DOHH2 (cell line): ENCODE data around the gene MIPOL1.

Experiments
- H3F3A ChIP-seq: fragments of 200-600 bp; sonication (generic), shearing (Covaris generic); 2 replicates; pipeline ENCODE4 v1.6.0; 2016; ENCODE audit warnings: antibody characterized with exemption, mild to moderate bottlenecking; ENCODE audit not compliant: control insufficient read depth, insufficient read depth
- H3K27ac ChIP-seq: fragments of 200-600 bp; sonication (generic); 2 replicates; pipeline ENCODE4 v1.5.1; 2014; ENCODE audit warnings: low read depth, mild to moderate bottlenecking, low read length, moderate library complexity
- H3K27me3 ChIP-seq: fragments of 200-600 bp; sonication (generic); 2 replicates; pipeline ENCODE4 v1.6.1; 2014; ENCODE audit warnings: mild to moderate bottlenecking, low read length, mixed read lengths; ENCODE audit not compliant: control insufficient read depth
- H3K36me3 ChIP-seq: fragments of 200-600 bp; sonication (generic); 2 replicates; pipeline ENCODE4 v1.6.1; 2014; ENCODE audit warnings: mild to moderate bottlenecking, low read length, moderate library complexity, mixed read lengths; ENCODE audit not compliant: control insufficient read depth
- H3K4me1 ChIP-seq: fragments of 200-600 bp; sonication (generic); 2 replicates; pipeline ENCODE4 v1.6.1; 2014; ENCODE audit warnings: mild to moderate bottlenecking, low read length, mixed read lengths; ENCODE audit not compliant: control insufficient read depth
- H3K4me2 ChIP-seq: fragments of 200-600 bp; sonication (generic); 2 replicates; pipeline ENCODE4 v1.6.0; 2014; ENCODE audit warnings: mild to moderate bottlenecking, low read length, moderate library complexity
- H3K4me3 ChIP-seq: fragments of 200-600 bp; sonication (generic); 2 replicates; pipeline ENCODE4 v1.5.1; 2014; ENCODE audit warnings: mild to moderate bottlenecking, low read length, mixed read lengths
- H3K79me2 ChIP-seq: fragments of 200-600 bp; sonication (generic); 2 replicates; pipeline ENCODE4 v1.6.1; 2014; ENCODE audit warnings: mild to moderate bottlenecking, low read length, mixed read lengths; ENCODE audit not compliant: control insufficient read depth
- H3K9me2 ChIP-seq: fragments of 200-600 bp; sonication (generic); replicated peaks from 2 replicates; pipeline ENCODE4 v1.6.1; 2014; ENCODE audit warnings: mild to moderate bottlenecking, low read length, mixed read lengths; ENCODE audit not compliant: control insufficient read depth
- H3K9me3 ChIP-seq: fragments of 200-600 bp; sonication (generic); 2 replicates; pipeline ENCODE4 v1.6.1; 2014; ENCODE audit warnings: antibody characterized with exemption, low read length, mixed read lengths; ENCODE audit not compliant: control insufficient read depth, insufficient read depth
- H4K20me1 ChIP-seq: fragments of 200-600 bp; sonication (generic); 2 replicates; pipeline ENCODE4 v1.6.0; 2014; ENCODE audit warnings: low read depth, mild to moderate bottlenecking, antibody characterized with exemption, low read length, moderate library complexity; ENCODE audit not compliant: control insufficient read depth, insufficient read depth
- CTCF ChIP-seq: fragments of 200-600 bp; sonication (generic); IDR thresholded peaks from one replicate; pipeline ENCODE4 v1.5.1; 2014; ENCODE audit warnings: antibody characterized with exemption, mild to moderate bottlenecking, low read depth, low read length; ENCODE audit not compliant: poor library complexity, severe bottlenecking
- EZH2phosphoT487 ChIP-seq: fragments of 200-600 bp; sonication (generic); IDR thresholded peaks from 2 replicates; pipeline ENCODE4 v1.6.1; 2017; ENCODE audit warnings: borderline replicate concordance, mild to moderate bottlenecking, antibody characterized with exemption, low read length, moderate library complexity, mixed read lengths

The MIPOL1 gene

GRCh38 chr14:37597914-37598746, 400.4 kb downstream of the MIPOL1 start:
- Histone ChIP-seq H3K79me2 (no peaks in the 10 kb centered on the region; the same call in 1 of the 2 replicates), H3K27me3 (no peaks in the 10 kb centered on the region), H4K20me1 (no peaks in the 10 kb centered on the region), H3K36me3 (no peaks in the 10 kb centered on the region), H3K4me1 (no peaks in the 10 kb centered on the region), H3F3A (no peaks in the 10 kb centered on the region), H3K27ac (no peak overlapping the region), H3K4me2 (no peak overlapping the region), H3K9me2 (no peaks in the 10 kb centered on the region), H3K4me3 (no peak overlapping the region), H3K9me3 (peaks cover 19% of the 10 kb centered on the region; the same call in 1 of the 2 replicates)
- TF ChIP-seq CTCF (no peak), EZH2phosphoT487 (no peak)

GRCh38 chr14:37598747-37599506, 401.2 kb downstream of the MIPOL1 start:
- no peak overlapping the region for H3K27ac ChIP-seq
- H3F3A ChIP-seq: no peaks in the 10 kb centered on the region
- peaks cover 19% of the 10 kb centered on the region; the same call in 1 of the 2 replicates for H3K9me3 ChIP-seq
- H3K27me3 ChIP-seq: no peaks in the 10 kb centered on the region
- no peaks in the 10 kb centered on the region for H4K20me1 ChIP-seq
- no peaks in the 10 kb centered on the region for H3K36me3 ChIP-seq
- no peak overlapping the region for H3K4me3 ChIP-seq
- no peaks in the 10 kb centered on the region; the same call in 1 of the 2 replicates for H3K79me2 ChIP-seq
- no peak for TF ChIP-seq EZH2phosphoT487
- H3K4me1 ChIP-seq: no peaks in the 10 kb centered on the region
- H3K9me2 ChIP-seq: no peaks in the 10 kb centered on the region
- H3K4me2 ChIP-seq: no peak overlapping the region

GRCh38 chr14:37599507-37600368, 402.0 kb downstream of the MIPOL1 start:
- Histone ChIP-seq H3K36me3 (no peaks in the 10 kb centered on the region), H3K9me3 (peaks cover 19% of the 10 kb centered on the region; the same call in 1 of the 2 replicates), H3F3A (no peaks in the 10 kb centered on the region), H3K9me2 (no peaks in the 10 kb centered on the region), H3K4me1 (no peaks in the 10 kb centered on the region), H3K27ac (no peak overlapping the region), H4K20me1 (no peaks in the 10 kb centered on the region), H3K27me3 (no peaks in the 10 kb centered on the region), H3K79me2 (no peaks in the 10 kb centered on the region; the same call in 1 of the 2 replicates), H3K4me2 (no peak overlapping the region), H3K4me3 (no peak overlapping the region)
- TF ChIP-seq CTCF (no peak), EZH2phosphoT487 (no peak)
